Measurements from ENCODE around the gene PRDX1.
A peak's percentile ranks its signal among the peaks of the same experiment; 100 is the strongest.
"Not testable (repeated sequence)": the region's sequence is repeated elsewhere in the genome, so short reads cannot be mapped to it uniquely, and the experiment has no call there.

PRDX1 gene

DNA sequence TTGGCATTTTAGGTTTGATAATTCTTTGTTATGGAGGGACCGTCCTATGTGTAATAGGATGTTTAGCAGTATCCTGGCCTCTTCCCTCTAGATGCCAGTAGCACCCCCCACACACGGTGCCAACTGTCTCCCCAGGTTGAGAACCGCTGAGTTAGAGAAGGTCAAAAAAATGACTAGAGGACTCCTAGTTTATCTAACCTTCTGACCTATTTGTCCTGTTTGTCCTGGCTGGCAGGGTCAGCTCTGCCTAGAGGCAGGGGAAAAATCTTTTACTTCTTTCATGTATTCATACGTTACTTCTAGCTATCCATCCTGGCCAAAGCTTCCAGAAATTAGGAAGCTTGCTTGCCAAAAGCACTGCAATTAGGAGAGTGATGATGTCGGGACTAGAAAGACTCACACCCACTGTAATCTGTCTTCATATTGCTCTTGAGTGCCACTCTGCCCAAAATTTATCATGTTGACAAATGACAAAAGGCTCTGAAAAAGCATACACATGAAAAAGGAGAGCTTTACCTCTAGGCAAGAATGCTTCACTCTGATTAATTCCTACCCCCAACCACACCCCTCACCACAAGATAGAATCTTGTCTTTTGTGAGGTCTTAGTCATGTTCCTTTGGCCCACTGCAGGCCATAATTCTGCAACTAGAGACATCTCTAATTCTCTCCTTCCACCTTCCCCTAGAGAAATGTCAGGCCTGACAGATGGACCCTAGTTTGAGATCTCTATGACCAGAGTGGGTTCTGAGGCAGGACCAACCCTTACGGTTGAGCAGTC, 14.5 kb upstream of the PRDX1 start:
- DNase-seq, result no peak

DNA sequence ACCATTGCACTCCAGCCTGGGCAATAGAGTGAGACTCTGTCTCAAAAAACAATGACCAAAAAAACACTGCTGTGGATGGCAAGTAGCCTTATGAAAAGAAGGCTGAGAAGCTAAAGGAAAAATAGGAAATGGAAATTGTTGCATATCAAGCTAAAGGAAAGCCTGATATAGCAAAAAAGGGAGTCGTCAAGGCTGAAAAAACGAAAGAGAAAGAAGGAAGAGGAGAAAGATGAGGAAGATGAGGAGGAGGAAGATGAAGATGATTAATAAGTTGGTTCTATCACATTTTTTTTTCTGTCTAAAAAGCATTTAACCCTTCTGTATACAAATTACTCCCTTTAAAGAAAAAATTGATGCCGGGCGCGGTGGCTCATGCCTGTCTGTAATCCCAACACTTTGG, 10.2 kb upstream of the PRDX1 start:
- no peak for DNase-seq

DNA sequence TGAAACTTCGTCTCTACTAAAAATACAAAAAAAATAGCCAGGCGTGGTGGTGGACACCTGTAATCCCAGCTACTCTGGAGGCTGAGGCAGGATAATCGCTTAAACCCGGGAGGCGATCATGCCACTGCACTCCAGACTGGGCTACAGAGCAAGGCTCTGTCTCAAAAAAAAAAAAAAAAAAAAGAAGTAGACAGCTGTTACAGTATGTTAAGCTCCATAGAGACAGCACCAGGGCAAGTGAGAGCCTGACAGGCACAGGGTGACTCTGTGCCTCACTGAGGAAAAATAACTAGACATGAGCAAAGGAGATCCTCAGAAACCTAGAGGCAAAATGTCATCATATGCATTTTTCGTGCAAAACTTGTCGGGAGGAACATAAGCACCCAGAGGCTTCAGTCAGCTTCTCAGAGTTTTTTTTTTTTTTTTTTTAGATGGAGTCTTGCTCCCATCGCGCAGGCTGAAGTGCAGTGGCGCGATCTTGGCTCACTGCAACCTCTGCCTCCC, 9.0 kb upstream of the PRDX1 start:
- no peak for DNase-seq

DNA sequence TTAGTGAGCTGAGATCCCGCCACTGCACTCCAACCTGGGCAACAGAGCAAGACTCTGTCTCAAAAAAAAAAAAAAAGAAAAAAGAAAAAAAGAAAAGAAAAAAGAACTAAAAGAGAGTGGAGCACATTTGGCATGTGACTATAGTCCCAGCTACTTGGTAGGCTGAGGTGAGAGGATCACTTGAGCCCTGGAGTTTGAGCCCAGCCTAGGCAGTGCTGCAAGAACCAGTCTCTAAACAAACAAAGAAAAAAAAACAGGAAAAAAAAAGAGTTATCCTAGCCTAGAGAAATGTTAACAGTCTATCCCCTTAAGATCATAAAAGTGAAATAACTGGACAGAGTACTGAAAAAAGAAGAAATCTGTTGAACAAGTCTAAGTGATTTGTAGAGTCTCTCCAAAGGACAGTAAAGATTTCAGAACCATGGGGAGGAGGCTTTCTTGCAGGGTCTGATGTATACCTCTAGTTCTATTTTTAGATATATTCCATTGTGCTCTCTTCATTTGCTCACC, 4.5 kb upstream of the PRDX1 start:
- DNase-seq, result no peak

DNA sequence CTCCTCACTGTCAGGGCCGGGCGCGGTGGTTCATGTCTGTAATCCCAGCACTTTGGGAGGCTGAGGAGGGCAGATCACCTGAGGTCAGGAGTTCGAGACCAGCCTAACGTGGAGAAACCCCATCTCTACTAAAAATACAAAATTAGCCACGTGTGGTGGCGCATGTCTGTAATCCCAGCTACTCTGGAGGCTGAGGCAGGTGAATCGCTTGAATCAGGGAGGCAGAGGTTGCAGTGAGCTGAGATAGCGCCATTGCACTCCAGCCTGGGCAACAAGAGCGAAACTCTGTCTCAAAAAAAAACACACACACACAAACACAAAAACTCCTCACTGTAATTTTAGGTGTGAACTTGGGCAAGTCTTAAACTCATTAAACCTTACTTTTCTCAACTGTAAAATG, 2.3 kb upstream of the PRDX1 start:
- DNase-seq, result not testable (repeated sequence)

DNA sequence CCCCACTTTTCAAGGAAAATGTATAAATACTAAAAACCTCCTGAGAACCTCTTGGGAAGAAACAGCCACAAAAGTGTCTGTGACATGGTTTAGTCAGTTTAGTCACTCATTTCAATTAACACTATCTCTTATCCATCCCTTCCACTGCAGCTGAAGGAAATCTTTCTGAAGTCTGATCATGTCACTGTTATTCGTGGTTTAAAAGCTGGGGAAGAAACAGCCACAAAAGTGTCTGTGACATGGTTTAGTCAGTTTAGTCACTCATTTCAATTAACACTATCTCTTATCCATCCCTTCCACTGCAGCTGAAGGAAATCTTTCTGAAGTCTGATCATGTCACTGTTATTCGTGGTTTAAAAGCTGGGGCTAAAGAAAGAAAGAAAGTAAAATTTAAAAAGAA, 1.8 kb upstream of the PRDX1 start:
- not testable (repeated sequence) for DNase-seq

DNA sequence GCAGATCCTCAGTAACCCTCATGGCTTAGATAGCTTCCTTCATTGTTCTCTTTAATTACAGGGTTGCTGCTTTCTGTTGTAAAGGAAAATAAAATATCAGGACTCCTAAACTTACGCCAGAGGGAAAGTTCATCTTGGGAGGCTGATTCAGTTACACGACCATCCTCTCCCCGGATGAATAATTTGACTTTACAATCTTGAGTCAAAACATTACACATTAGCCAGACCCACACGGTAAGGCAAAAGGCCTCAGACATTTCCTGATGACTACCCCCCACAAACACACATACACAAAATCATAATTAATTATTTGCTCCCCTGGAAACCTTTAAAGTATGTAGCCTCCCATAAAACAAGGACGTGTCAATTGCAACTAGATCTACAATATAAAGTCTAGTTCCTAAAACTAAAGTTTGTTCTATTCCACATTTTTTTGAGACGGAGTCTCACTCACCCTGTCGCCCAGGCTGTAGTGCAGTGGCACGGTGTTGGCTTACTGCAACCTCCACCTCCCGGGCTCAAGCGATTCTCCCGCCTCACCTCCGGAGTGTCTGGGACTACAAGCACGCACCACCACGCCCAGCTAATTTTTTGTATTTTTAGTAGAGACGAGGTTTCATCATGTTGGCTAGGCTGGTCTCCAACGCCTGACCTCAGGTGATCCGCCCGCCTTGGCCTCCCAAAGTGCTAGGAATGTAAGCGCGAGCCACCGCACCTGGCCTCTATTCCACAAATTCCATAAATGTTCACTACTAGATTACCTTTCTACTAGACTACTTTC, 830 bp upstream of the PRDX1 start:
- no peak for DNase-seq

DNA sequence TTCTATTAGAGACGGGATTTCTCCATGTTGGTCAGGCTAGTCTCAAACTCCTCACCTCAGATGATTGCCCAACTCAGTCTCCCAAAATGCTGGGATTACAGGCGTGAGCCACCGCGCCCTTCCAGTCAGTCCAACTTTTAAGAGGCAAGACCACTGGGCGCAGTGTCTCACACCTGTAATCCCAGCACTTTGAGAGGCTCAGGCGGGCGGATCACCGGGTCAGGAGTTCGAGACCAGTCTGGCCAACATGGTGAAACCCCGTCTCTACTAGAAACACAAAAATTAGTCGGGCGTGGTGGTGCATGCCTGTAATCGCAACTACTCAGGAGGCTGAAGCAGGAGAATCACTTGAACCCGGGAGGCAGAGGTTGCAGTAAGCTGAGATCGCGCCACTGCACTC, 1.9 kb downstream of the PRDX1 start:
- DNase-seq, result not testable (repeated sequence)

DNA sequence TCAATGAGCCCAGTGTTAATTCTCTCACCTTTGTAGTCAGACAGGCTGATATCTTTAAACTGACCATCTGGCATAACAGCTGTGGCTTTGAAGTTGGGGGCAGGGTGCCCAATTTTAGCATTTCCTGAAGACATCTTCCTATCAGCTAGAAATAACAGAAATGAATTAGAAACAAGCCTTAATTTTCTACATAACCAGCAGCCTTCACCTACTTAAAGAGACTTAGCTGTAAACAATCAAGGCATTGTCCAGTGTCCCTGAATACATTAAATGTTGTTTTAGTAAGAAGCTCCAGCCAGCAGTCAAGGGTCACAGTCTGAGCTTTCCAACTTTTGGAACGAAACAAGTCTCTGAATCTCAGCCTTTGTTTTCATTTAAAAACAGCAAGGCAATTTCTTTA, 2.8 kb downstream of the PRDX1 start:
- no peak for DNase-seq

DNA sequence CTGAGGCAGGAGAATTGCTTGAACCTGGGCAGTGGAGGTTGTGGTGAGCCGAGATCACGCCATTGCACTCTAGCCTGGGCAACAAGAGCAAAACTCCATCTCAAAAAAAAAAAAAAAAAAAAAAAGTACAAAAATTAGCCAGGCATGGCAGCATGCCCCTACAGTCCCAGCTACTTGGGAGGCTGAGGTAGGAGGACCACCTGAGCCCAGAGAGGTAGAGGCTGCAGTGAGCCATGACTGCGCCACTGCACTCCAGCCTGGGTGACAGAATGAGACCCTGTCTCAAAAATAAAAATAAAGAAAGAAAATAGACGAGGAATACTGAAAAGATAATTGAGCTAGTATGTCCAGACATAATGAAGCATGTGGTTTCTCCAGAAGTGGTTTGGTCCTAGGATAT, 3.3 kb downstream of the PRDX1 start:
- DNase-seq, result not testable (repeated sequence)

DNA sequence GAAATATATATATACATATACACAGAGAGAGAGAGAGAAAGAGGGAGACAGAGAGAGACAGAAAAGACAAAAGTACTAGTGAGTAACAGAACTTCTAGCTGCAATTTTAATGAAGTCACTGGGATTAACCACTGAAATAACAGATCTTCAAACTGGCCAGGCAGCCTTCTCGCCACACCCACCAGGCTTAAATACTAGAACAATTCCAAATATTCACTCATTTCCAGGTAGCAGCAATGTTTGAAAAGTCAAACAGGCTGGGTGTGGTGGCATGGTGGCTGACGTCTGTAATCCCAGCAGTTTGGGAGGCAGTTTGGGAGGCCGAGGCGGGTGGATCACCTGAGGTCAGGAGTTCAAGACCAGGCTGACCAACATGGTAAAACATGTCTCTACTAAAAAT, 5.2 kb downstream of the PRDX1 start:
- no peak for DNase-seq

DNA sequence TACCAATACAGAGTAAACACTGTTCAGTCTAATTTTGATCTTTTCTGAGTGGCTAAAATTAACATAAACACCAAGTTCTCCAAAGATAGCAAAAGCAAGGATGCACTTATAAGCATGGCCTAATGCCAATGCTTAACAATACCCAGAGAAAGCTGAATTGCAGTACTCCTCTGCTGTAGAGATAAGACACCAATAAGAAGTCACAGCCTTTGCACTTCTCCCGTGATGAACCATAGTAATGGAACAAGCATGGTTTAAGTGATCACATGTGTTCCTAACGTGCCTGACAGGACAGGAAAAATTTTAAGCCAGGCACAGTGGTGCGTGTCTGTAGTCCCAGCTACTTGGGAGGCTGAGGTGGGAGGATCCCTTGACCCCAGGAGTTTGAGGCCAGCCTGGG, 5.6 kb downstream of the PRDX1 start:
- no peak for DNase-seq

DNA sequence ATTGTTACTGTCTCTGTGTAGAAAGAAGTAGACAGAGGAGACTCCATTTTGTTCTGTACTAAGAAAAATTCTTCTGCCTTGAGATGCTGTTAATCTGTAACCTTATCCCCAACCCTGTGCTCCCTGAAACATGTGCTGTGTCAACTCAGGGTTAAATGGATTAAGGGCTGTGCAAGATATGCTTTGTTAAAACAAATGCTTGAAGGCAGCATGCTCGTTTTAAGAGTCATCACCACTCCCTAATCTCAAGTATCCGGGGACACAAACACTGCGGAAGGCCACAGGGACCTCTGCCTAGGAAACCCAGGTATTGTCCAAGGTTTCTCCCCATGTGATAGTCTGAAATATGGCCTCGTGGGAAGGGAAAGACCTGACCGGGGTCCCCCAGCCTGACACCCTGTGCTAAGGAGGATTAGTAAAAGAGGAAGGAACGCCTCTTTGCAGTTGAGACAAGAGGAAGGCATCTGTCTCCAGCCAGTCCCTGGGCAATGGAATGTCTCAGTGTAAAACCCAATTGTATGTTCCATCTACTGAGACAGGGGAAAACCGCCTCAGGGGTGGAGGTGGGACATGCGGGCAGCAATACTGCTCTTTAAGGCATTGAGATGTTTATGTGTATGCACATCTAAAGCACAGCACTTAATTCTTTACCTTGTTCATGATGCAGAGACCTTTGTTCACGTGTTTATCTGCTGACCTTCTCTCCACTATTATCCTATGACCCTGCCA, 8.0 kb downstream of the PRDX1 start:
- not testable (repeated sequence) for DNase-seq

DNA sequence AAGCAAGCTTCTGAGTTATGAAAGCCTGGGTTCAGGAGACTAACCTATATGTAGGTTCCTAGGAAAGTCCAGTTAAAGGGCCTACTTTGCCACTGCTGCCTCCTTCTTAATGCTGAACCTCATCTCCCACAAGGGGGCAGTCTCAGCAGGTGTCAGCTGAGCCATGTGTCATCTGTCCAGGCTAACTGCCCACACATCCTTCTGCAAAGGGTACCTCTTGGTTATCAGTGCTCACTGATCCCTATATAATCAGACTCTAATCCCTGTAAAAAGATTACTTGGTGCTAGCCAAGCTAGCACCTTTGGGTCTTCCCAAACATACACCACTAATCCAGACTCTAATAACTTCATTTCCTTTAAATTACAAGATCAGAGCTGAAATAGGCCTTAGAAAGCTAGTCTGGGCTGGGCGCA, 9.0 kb downstream of the PRDX1 start:
- DNase-seq, result peak; percentile 48 to 50

DNA sequence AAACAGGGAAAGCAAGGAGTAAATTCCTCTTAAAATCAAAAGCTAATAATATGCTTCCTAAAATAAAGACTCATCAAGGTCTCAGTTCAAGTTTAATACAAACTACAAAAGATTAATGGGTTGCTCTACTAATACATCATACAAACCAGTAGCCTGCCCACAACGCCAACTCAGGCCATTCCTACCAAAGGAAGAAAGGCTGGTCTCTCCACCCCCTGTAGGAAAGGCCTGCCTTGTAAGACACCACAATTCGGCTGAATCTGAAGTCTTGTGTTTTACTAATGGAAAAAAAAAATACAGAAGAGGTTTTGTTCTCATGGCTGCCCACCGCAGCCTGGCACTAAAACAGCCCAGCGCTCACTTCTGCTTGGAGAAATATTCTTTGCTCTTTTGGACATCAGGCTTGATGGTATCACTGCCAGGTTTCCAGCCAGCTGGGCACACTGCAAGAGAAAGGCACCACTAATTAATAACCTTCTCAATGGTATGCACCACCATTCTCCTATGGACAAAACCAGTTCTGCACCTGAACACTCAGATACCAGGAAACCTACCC, 10.6 kb downstream of the PRDX1 start:
- DNase-seq, result no peak

DNA sequence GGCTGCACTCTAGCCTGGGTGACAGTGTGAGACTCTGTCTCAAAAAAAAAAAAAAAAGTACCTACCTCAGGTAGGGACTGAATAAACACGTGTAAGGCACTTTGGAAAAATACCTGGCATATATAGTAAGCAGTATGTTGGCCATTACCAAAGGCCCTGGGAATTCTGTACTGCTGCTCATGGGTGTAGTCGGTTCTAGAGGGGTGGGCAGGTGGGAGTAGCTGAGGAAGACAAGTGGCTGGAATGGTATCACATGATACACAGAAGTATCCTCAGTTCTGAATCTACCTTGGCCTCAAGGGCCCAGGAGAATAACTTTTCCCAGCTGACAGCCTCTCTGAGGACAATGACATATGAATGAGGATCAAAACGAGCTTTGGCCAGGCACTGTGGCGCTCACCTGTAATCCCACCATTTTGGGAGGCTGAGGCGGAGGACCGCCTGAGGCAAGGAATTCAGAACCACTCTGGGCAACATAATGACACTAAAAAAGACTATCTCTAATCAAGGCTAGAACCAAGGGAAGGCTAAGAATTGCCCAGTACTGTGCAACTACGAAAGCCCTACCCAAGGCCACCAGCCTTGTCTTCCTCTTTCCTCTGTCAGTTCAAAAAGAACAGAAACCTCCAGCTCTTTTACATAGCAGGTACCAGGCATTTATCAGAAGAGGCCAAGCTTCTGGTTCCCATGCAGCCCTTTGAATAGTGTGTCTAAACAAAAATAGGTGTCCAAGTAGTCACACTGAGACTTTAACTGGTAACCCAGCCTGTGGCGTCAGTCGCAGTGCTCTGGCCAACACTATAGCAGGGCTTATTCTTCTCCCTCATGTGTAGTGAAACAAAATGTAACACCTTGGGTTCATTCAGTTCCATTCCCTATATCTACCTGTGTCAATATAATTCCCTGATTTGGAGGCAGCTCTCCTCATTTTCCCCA, 11.4 kb downstream of the PRDX1 start:
- no peak for DNase-seq

DNA sequence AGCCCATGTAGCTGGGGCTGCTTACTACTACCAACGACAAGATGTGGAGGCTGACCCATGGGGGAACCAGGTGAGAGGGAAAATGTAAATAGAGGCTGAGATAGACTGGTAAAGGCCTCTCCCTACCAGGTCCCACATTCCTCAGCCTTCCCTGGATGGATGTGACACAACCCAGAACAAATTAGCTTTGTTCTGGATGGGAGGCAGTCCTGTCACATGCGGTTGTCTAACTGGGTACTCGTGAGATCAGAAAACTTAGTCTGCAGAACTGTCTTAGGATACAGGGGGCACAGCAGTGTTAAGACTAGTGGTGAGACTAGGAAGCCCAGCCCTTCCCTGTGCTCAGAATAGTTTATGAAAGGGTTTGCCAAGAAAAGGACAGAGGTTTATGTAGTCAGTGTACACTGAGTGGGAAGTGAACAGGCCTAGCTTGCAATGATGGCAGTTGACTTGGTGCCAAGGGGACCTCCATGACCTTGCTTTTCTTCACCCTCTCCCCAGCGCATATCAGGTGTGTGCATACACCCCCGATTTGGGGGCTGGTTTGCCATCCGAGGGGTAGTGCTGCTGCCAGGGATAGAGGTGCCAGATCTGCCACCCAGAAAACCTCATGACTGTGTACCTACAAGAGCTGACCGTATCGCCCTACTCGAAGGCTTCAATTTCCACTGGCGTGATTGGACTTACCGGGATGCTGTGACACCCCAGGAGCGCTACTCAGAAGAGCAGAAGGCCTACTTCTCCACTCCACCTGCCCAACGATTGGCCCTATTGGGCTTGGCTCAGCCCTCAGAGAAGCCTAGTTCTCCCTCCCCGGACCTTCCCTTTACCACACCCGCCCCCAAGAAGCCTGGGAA, 13.2 kb downstream of the PRDX1 start:
- no peak for DNase-seq

DNA sequence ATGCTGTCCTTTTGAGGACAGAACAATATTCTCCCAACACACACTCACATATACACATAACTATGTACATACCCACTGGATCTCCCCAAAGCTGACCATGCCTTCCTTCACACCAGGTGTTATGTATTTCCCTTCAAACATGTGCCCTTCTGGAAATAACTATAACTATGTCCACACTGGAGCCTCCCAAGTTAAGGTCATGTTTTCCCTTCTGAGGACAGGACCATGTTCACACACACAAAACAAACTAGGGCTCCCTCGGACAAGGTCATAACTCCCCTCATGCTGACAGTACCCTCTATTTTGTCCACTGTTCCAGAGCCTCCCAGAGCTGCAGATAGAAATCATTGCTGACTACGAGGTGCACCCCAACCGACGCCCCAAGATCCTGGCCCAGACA, 13.8 kb downstream of the PRDX1 start:
- no peak for DNase-seq

DNA sequence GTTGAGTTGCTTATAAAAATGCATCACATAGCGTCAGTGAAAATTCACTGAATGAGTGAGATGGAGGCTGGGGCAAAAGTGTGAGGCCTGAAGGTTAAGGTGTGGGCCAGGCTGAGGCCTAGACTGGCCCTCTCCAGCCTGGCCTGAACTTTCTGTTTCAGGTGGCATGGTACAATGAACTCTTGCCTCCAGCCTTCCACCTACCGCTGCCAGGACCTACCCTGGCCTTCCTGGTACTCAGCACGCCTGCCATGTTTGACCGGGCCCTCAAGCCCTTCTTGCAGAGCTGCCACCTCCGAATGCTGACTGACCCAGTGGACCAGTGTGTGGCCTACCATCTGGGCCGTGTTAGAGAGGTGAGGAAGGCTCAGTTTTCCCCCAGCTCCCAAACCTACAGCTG, 14.5 kb downstream of the PRDX1 start:
- DNase-seq, result no peak

DNA sequence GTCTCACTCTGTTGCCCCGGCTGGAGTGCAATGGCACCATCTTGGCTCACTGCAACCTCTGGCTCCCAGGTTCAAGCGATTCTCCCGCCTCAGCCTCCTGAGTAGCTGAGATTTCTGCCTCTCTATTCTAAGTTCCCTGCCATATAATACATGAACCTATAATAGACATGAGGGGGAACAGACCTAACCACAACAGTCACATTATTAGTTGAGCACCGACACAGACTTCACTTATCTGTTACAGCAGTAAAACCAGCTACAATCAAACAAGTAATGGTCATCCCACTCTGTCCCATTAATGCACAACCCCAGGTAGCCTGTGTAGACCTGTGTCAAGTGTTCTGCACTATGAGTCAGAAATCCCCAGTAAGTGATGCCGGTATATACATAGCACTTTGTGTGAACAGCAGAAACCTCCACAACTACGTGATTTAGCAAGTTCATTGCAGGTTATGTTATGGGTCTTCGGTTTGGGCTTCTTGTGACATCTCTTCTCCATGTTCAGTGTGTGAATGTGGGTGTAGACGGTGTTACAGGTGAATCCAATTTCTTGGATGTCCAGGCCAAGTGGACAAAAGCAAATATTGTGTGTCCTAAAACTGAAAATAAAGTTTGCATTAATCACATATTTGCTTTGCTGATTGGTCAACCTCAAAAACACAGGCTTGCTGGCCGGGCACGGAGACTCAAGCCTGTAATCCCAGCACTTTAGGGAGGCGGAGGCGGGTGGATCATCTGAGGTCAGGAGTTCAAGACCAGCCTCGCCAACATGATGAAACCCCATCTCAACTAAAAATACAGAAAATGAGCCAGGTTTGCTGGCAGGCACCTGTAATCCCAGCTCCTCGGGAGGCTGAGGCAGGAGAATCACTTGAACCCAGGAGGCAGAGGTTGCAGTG, 18.0 kb downstream of the PRDX1 start:
- no peak for DNase-seq
